Endometrium (tissue), 2 donors: Measurements from ENCODE around the gene CABP7.

Experiments
- FAIRE-seq: peaks from 2 replicates; lab custom pipeline; 2012; peaks lifted over from hg19 to GRCh38; lab: Jason Lieb, UNC
- donor health status: control.
- donor health status: control.

The CABP7 gene

DNA sequence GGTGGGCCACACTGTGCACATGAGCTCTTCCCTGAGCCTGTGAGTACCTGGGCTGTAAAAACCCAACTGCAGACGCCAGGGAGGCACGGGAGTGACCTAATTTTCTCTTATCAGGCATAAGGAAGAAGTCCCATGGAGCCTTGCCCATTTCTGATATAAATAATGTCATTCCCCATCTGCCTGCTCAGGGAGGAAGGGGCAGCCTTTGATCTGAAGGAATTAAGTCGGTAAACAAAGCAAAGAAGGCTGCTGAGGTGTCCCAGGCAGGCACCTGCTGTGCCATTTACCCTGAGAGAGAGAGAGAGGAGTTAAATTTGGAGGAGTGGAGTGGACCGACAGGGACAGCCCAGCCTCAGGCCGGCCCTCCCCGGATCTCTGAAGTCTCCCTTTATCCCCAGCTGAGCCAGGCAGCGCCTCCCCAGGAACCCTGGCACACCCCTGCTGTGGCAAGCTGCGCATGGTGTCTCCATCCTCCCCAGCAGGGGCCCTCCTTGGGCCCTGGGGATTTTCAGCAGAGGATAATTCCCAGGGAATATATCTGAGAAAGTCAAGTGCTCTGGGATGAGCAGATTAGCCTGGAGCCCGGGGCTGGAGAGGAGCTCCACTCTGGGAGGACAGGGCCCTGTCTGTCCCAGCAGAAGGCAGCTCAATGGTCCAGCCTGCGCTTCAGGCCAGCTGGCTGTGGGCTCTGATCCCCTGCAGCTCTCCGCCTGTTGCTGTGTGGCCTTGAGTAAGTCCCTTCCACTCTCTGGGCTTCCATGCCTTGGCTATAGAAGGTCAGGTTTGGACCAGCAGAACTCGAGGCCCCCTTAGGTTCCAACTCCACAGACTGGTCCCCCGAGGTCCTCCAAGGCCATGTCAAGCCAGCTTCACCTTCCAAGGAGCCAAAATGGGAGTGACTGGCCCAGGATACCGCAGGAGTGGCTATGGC, 17.5 kb upstream of the CABP7 start:
- FAIRE-seq, result no peak

DNA sequence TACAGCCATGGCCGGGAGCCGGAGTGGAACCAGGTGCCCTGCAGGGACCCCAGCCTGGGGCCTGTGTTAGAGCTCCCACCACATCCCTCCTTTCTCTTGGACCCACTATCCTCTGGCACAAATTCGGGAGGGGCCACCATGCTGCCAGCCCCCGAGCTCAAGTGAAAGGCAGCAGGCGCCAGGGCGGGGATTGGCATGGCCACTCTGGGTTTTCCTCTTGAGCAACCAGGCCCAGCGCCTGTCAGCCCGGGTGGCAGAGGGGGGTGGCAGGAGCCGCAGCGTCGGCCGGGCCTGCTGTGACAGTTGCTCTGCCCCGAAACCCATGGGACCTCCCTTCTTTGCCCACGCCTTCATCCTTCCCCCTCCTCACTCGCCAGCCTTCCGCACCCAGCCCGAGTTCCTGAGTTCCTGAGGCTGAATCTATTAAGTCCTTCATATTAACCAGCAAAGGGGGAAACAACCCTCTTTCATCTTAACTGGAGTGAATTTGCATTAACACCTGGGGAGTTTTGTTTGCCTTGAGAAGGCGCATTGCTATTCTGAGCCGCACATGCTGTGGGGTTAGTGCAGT, 16.8 kb upstream of the CABP7 start:
- no peak for FAIRE-seq

GRCh38 chr22:29703569-29704195, 16.1 kb upstream of the CABP7 start:
- FAIRE-seq, result no peak

- FAIRE-seq, result no peak
Measured at GRCh38 chr22:29704528-29705285, 15.1 kb upstream of the CABP7 start.

GRCh38 chr22:29705651-29706050, 14.2 kb upstream of the CABP7 start:
- FAIRE-seq, result no peak

DNA sequence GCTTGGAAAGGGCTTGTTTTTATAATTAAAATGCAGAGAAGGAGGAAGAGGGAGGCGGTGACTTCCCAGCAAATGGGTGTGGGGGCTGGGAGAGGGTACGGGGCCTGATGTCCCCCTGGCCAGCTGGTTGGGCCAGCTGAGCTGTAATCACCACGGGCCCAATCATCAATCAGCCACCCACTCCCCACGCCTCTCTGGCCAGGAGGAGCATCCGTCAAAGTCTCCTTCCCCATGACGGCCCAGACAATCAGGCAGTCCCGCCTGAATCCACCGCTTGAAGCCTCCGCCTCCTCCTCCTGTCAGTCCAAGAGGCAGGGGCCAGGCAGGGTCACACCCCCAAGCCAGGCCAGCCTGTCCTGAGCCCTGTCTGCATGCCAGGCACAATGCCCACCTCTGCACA, 13.3 kb upstream of the CABP7 start:
- no peak for FAIRE-seq

GRCh38 chr22:29707010-29707409, 12.8 kb upstream of the CABP7 start:
- FAIRE-seq, result no peak

GRCh38 chr22:29707471-29707870, 12.3 kb upstream of the CABP7 start:
- FAIRE-seq, result no peak

GRCh38 chr22:29710193-29710592, 9.6 kb upstream of the CABP7 start:
- no peak for FAIRE-seq

DNA sequence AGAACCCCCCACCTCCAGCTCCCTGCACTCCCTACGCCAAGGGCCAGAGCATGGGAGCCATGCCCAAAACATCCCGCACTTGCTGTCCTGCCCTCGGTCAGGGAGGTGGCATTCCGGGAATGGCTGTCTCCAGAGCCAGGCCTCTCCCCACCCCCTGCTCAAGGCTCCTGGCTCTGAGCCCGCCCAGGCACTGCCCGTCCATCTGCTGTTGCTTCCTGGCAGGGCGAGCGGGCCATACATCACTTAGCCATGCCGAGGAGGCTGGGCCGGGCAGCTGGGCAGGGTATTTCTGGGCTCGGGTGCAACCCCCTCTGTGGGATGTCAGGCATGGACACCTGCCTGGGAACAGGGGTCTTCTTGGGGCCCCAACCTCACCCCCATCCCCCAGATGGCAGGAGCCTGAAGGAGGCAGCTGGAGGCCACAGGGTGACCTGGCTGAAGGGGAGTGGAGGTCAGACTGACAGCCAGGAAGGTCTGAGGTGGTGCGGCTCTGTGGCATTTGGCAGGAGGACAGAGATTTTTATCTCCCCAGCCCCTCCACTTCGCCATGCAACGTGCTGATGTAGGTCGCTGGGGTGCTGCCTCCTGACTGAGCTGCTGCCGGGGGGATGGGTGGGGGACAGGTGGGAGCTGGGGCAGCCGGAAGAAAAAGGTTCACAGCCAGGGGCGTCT, 8.7 kb upstream of the CABP7 start:
- no peak for FAIRE-seq

DNA sequence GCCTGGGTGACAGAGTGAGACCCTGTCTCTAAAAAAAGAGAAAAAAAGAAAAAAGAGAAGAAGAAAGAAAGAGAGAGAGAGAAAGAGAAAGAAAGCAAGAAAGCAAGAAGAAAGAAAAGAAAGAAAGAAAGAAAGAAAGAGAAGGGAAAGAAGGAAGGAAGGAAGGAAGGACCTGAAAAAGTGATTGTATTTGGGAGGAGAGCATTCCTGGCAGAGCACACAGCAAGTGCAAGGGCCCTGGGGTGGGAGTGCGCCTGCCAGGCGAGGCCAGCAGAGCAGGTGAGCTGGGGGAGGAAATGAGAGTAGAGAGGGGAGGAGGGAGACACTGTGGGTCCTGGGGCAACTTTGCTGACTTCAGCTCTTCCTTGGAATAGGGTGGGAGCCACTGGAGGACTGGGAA, 7.7 kb upstream of the CABP7 start:
- FAIRE-seq, result no peak

DNA sequence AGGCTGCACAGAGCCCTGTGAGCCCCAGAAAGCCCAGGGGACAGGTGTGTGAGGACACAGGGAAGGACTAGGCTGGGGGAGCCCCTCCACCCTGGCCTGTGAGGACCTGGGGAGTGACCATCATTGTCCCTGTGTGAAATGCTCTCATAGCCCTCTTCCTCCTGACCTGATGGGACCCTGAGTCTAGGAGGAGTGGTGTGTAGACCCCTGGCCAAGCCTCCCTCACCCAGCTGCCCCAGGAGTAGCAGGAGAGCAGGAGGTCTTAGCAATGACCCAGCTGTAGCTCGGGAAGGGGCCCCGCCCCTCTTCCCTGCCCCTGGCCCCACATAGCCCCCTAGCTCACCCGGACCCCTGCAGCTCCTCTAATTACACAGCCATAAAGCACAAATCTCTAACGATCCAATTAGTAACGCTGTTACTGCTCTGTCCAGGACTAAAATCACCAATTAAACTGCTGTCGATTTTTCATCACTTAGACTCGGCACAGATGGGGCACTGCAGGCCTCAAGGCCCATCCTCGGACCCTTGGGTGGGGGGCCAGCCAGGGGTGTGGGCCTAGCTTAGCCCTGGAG, 6.6 kb upstream of the CABP7 start:
- no peak for FAIRE-seq

DNA sequence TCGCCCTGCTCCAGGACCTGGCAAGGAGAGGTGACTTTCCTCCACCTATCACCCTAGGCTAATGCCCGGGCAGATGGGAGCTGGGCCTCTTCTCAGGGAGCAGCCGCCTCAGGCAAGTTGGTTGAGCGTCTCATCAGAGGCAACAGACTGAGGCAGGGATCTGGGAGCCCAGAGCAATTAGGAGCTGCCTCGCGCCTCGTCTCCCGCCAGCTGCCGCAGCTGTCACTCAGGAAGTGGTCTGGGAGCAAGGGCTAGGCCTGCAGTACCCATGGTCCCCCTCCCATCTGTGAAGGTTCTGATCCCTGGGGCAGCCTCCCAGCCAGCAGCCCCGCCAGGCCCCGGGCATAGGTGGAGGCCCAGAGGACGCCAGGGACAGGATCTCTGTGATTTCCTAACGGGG, 4.6 kb upstream of the CABP7 start:
- FAIRE-seq, result no peak

- FAIRE-seq, result no peak
Measured at GRCh38 chr22:29715705-29716104, 4.1 kb upstream of the CABP7 start.

DNA sequence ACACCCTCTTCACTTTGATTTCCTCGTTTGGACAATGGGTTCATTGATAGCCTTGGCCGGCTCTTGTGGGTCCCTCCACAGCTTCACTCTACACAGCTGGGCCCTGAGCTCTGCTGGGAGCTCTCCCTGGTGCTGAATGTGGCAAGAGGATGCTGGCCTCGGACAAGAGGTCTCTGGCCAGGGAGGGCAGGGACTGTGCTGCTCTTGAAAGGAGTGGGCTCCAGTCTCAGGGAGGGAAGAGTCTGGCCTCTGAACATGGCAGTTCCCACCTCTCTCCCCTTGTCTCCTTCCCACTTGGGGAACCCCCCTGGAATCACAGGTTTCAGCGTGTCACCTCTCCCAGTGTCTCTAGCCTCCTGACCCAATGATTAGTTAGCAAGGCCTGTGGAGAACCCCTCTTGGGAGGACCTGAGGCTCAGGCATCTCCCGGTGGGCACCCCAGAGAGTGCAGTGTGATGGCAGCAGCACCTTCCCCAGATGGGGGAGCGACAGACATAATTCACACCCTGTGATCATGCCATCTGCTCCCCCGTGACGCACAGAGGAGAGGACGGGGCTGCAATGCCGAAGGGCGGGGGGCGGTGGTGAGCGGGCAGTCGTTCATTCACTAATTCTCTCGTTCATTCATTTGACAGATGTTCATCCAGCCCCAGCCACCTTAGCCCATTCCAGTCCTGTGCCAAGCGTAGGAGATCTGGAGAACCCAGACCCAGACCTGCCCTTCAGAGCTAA, 2.8 kb upstream of the CABP7 start:
- no peak for FAIRE-seq

- no peak for FAIRE-seq
Measured at GRCh38 chr22:29717789-29718188, 2.0 kb upstream of the CABP7 start.

- no peak for FAIRE-seq
Measured at GRCh38 chr22:29718949-29719898, 579 bp upstream of the CABP7 start.

- FAIRE-seq, result no peak
Measured at GRCh38 chr22:29720811-29721323, 1.1 kb downstream of the CABP7 start.

- FAIRE-seq, result no peak
Measured at GRCh38 chr22:29722151-29722550, 2.3 kb downstream of the CABP7 start.

- FAIRE-seq, result no peak
Measured at GRCh38 chr22:29722587-29722986, 2.8 kb downstream of the CABP7 start.
